Measurements from ENCODE around the gene PPP1R11. TPM values are rescaled to one million over a fixed set of nuclear protein-coding genes. Genes with fewer than 3 reads are reported as not detected.

PPP1R11 gene
- total and polyA plus RNA-seq, 2 of the 13 experiments (the other 11 are each of a cell fraction or from before 2014, with no cell fraction given), result 32.1 to 58.9 TPM

- peak; percentile 93 for TF ChIP-seq ZNF687 (CRISPR knock-in tag; IDR thresholded peaks at IDR 0.05)
- no peak; the same call in 1 of the 2 replicates for TF ChIP-seq XBP1 (CRISPR knock-in tag; IDR thresholded peaks at IDR 0.05)
- TF ChIP-seq, protein P1, sequence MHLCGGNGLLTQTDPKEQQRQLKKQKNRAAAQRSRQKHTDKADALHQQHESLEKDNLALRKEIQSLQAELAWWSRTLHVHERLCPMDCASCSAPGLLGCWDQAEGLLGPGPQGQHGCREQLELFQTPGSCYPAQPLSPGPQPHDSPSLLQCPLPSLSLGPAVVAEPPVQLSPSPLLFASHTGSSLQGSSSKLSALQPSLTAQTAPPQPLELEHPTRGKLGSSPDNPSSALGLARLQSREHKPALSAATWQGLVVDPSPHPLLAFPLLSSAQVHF (CRISPR knock-in tag; IDR thresholded peaks at IDR 0.05), result no peak
- TF ChIP-seq ZNF18 (CRISPR knock-in tag; IDR thresholded peaks at IDR 0.05; ENCODE audit: insufficient replicate concordance), result peak; percentile 1
- TF ChIP-seq EHMT2 (IDR thresholded peaks at IDR 0.05; ENCODE audit: borderline replicate concordance, low read depth, low read length), result no peak
- TF ChIP-seq ATRX (CRISPR knock-in tag; IDR thresholded peaks at IDR 0.05; ENCODE audit: borderline replicate concordance), result no peak
- TF ChIP-seq SIX1 (CRISPR knock-in tag; IDR thresholded peaks at IDR 0.05; ENCODE audit: borderline replicate concordance), result 0 out of 2 replicates have a peak, but pooled peaks have one; percentile 5
- TF ChIP-seq ZNF34 (CRISPR knock-in tag; IDR thresholded peaks at IDR 0.05; ENCODE audit: borderline replicate concordance), result 0 out of 2 replicates have a peak, but pooled peaks have one; percentile 5
- peak; percentile 83; the same call in 1 of the 2 replicates for TF ChIP-seq GABPB1 (CRISPR knock-in tag; IDR thresholded peaks at IDR 0.05)
- TF ChIP-seq NFAT5 (CRISPR knock-in tag; IDR thresholded peaks at IDR 0.05), result no peak
- no peak for TF ChIP-seq FIP1L1 (IDR thresholded peaks at IDR 0.05; ENCODE audit: borderline replicate concordance, insufficient read depth, low read depth, low read length)
- TF ChIP-seq HOMEZ (CRISPR knock-in tag; IDR thresholded peaks at IDR 0.05; ENCODE audit: low read depth), result 0 out of 2 replicates have a peak, but pooled peaks have one; percentile 56
- 0 out of 2 replicates have a peak, but pooled peaks have one; percentile 10 for TF ChIP-seq ZBTB1 (CRISPR knock-in tag; IDR thresholded peaks at IDR 0.05; ENCODE audit: borderline replicate concordance)
These were observed 34.7 kb downstream of the PPP1R11 start (continued) for GRCh38 chr6:30101444-30102413.
